KMS-11 (cell line): ENCODE measurements around the gene TMIGD2.
"Not testable (repeated sequence)": the region's sequence is repeated elsewhere in the genome, so short reads cannot be mapped to it uniquely, and the experiment has no call there.

Experiments
- H2AFZ ChIP-seq: fragments of 200-600 bp; sonication (generic); 2 replicates; pipeline ENCODE4 v1.6.1; 2016; ENCODE audit warnings: antibody characterized with exemption, mixed run types, low read depth
- H3K27ac ChIP-seq: fragments of 200-600 bp; sonication (generic); 2 replicates; pipeline ENCODE4 v1.6.1; 2016; ENCODE audit warnings: mild to moderate bottlenecking, mixed run types
- H3K27me3 ChIP-seq: fragments of 200-600 bp; sonication (generic); 2 replicates; pipeline ENCODE4 v1.6.1; 2017; ENCODE audit warnings: mild to moderate bottlenecking, low read depth, mixed run types, moderate library complexity; ENCODE audit not compliant: insufficient read depth
- H3K36me3 ChIP-seq: fragments of 200-600 bp; sonication (generic); 2 replicates; pipeline ENCODE4 v1.6.1; 2017; ENCODE audit warnings: mild to moderate bottlenecking, mixed run types; ENCODE audit not compliant: insufficient read depth
- H3K4me1 ChIP-seq: fragments of 200-600 bp; sonication (generic); 2 replicates; pipeline ENCODE4 v1.6.1; 2016; ENCODE audit warnings: mild to moderate bottlenecking, low read depth, mixed run types; ENCODE audit not compliant: poor library complexity, severe bottlenecking
- H3K4me2 ChIP-seq: fragments of 200-600 bp; sonication (generic); 2 replicates; pipeline ENCODE4 v1.7.0; 2016; ENCODE audit warnings: mild to moderate bottlenecking, mixed run types
- H3K4me3 ChIP-seq: fragments of 200-600 bp; sonication (generic); IDR thresholded peaks from 2 replicates; pipeline ENCODE4 v1.6.1; 2017; ENCODE audit warnings: low read depth, low read length, mixed read lengths; ENCODE audit not compliant: insufficient read depth
- H3K79me2 ChIP-seq: fragments of 200-600 bp; sonication (generic); 2 replicates; pipeline ENCODE4 v1.6.1; 2016; ENCODE audit warnings: low read depth, mixed run types; ENCODE audit not compliant: insufficient read depth
- H3K9ac ChIP-seq: fragments of 200-600 bp; sonication (generic); 2 replicates; pipeline ENCODE4 v1.6.1; 2016; ENCODE audit warnings: mild to moderate bottlenecking, mixed run types
- H4K20me1 ChIP-seq: fragments of 200-600 bp; sonication (generic); 2 replicates; pipeline ENCODE4 v1.6.1; 2016; ENCODE audit warnings: mild to moderate bottlenecking, mixed run types; ENCODE audit not compliant: insufficient read depth
- CTCF ChIP-seq: fragments of 200-600 bp; sonication (generic); conservative IDR thresholded peaks from 2 replicates; pipeline ENCODE4 v1.6.1; 2017; ENCODE audit warnings: low read depth, mild to moderate bottlenecking, antibody characterized with exemption, low read length, moderate library complexity, mixed read lengths

Gene TMIGD2

GRCh38 chr19:4256563-4256962, 45.6 kb downstream of the TMIGD2 start:
- H3K27me3 ChIP-seq = no peaks in the 10 kb centered on the region
- H3K27ac ChIP-seq = no peak overlapping the region
- no peaks in the 10 kb centered on the region for H3K79me2 ChIP-seq
- no peaks in the 10 kb centered on the region for H3K4me1 ChIP-seq
- no peak overlapping the region for H3K4me2 ChIP-seq
- no peak overlapping the region for H3K4me3 ChIP-seq
- no peaks in the 10 kb centered on the region for H4K20me1 ChIP-seq
- TF ChIP-seq CTCF = peak; percentile 34
- no peak overlapping the region for H2AFZ ChIP-seq
- H3K36me3 ChIP-seq = no peaks in the 10 kb centered on the region; the same call in 1 of the 2 replicates
- no peak overlapping the region for H3K9ac ChIP-seq

- Histone ChIP-seq H3K27me3 (no peaks in the 10 kb centered on the region), H3K79me2 (no peaks in the 10 kb centered on the region), H3K27ac (peak within 1 kb of the TSS; percentile 88), H3K4me1 (peaks cover 16% of the 10 kb centered on the region), H4K20me1 (no peaks in the 10 kb centered on the region), H2AFZ (peak within 1 kb of the TSS; percentile 85), H3K4me2 (peak within 1 kb of the TSS; percentile 51; the same call in 1 of the 2 replicates), H3K4me3 (no peak within 1 kb of the TSS), H3K9ac (peak within 1 kb of the TSS; percentile 77), H3K36me3 (no peaks in the 10 kb centered on the region)
- peak; percentile 26 for TF ChIP-seq CTCF
These were observed 55.2 kb downstream of the TMIGD2 start, which contains the start of gene YJU2 for GRCh38 chr19:4246767-4247593. TSS of gene YJU2 (plus strand) at chr19:4247080. CDS start at chr19:4247147, 67 bp downstream.

GRCh38 chr19:4245938-4246337, 56.3 kb downstream of the TMIGD2 start:
- H3K9ac ChIP-seq, H4K20me1 ChIP-seq, H3K27ac ChIP-seq, H3K27me3 ChIP-seq, H3K4me3 ChIP-seq, H3K79me2 ChIP-seq, H3K36me3 ChIP-seq: not testable (repeated sequence)
- Histone ChIP-seq H3K4me1 (peaks cover 16% of the 10 kb centered on the region), H2AFZ (peak overlapping the region; percentile 85), H3K4me2 (peak overlapping the region; percentile 51; the same call in 1 of the 2 replicates)
